Activated CD4-positive, alpha-beta T cell treated with anti-CD3 and anti-CD28 coated beads, Interleukin-2, amount 50 U/mL, for 48 hours (primary cell): ENCODE results near the gene NRDE2.
A peak's percentile ranks its signal among the peaks of the same experiment; 100 is the strongest.

Experiments
- DNase-seq, 2 experiments: peaks; one replicate each; pipeline ENCODE4 v3.0.0-alpha.2; 2020

Gene NRDE2

GRCh38 chr14:90297876-90298629 is 33.7 kb downstream of the NRDE2 start:
- no peak for DNase-seq

- no peak for DNase-seq
These were observed 35.1 kb downstream of the NRDE2 start for GRCh38 chr14:90296641-90297040.

GRCh38 chr14:90295870-90296516 is 35.7 kb downstream of the NRDE2 start:
- DNase-seq = no peak

- DNase-seq = no peak
These were observed 36.9 kb downstream of the NRDE2 start for GRCh38 chr14:90294872-90295271.

GRCh38 chr14:90293766-90294730 is 37.7 kb downstream of the NRDE2 start:
- DNase-seq = no peak

- DNase-seq = no peak
These were observed 40.0 kb downstream of the NRDE2 start for GRCh38 chr14:90291699-90292098.

- no peak for DNase-seq
These were observed 41.3 kb downstream of the NRDE2 start for GRCh38 chr14:90290337-90291011.

- DNase-seq = no peak
These were observed 42.9 kb downstream of the NRDE2 start for GRCh38 chr14:90288651-90289355.

GRCh38 chr14:90287791-90288190 is 44.0 kb downstream of the NRDE2 start:
- no peak for DNase-seq

GRCh38 chr14:90281756-90282155 is 50.0 kb downstream of the NRDE2 start:
- DNase-seq = no peak

- no peak for DNase-seq
These were observed 50.5 kb downstream of the NRDE2 start for GRCh38 chr14:90281261-90281660.

- no peak for DNase-seq
These were observed 51.6 kb downstream of the NRDE2 start for GRCh38 chr14:90280096-90280495.

- DNase-seq = no peak
These were observed 53.3 kb downstream of the NRDE2 start for GRCh38 chr14:90278199-90279175.

- DNase-seq = no peak
These were observed 54.1 kb downstream of the NRDE2 start for GRCh38 chr14:90277581-90278198.

GRCh38 chr14:90276646-90277367 is 54.9 kb downstream of the NRDE2 start:
- peak; percentile 20 to 24 for DNase-seq

GRCh38 chr14:90275820-90276219 is 55.9 kb downstream of the NRDE2 start:
- DNase-seq = peak; percentile 43 to 55

GRCh38 chr14:90275458-90275814 is 56.3 kb downstream of the NRDE2 start:
- DNase-seq = peak in 1 of 2 experiments; percentile 21

GRCh38 chr14:90274808-90275457 is 56.8 kb downstream of the NRDE2 start:
- peak; percentile 34 to 54 for DNase-seq

GRCh38 chr14:90274019-90274418 is 57.7 kb downstream of the NRDE2 start:
- DNase-seq = no peak
